ENCODE results near the gene ZNRF1. TPM values are rescaled to one million over a fixed set of nuclear protein-coding genes. Genes with fewer than 3 reads are reported as not detected.

ZNRF1 gene
- total and polyA plus RNA-seq, 10 of the 15 experiments (the other 5 are each of a cell fraction or from before 2014, with no cell fraction given) = 5.8 to 25.9 (median 14.3) TPM

GRCh38 chr16:75111514-75111940 lies 112.7 kb downstream of the ZNRF1 start:
- CTCF ChIA-PET = interaction anchor here (0.6 to 6.7 kb wide), 54 partner anchors 10 to 1355 kb away, joined by 3 to 90 read pairs (median 4); partner anchors contain the start of genes MLKL, WDR59 and ZNRF1
- Histone ChIP-seq H3K9ac (ENCODE audit: control insufficient read depth, insufficient read depth, low read length) (no peak overlapping the region), H4K20me1 (ENCODE audit: control insufficient read depth, insufficient read depth) (no peaks in the 10 kb centered on the region), H2AFZ (ENCODE audit: control insufficient read depth, low read depth, low read length) (no peak overlapping the region; the same call in 1 of the 2 replicates), H3K36me3 (ENCODE audit: control insufficient read depth in 2 of 2, insufficient read depth in 2 of 2, low read length in 1 of 2) (no peaks in the 10 kb centered on the region; a peak in 1 of 4 replicates), H3K4me3 (no peak overlapping the region), H3K4me1 (ENCODE audit: control insufficient read depth, insufficient read depth, low read length) (peaks cover 36% of the 10 kb centered on the region), H3K4me2 (ENCODE audit: control insufficient read depth, insufficient read depth) (peak overlapping the region; percentile 58; the same call in 1 of the 2 replicates), H3K79me2 (ENCODE audit: control insufficient read depth, insufficient read depth, low read length) (no peaks in the 10 kb centered on the region), H3K27me3 (replicated peaks in 1 of 2; ENCODE audit: control insufficient read depth in 2 of 2, insufficient read depth in 2 of 2, low read length in 1 of 2) (no peaks in the 10 kb centered on the region), H3K27ac (ENCODE audit: control insufficient read depth, insufficient read depth) (no peak overlapping the region), H3K9me3 (replicated peaks; ENCODE audit: control insufficient read depth, insufficient read depth, low read length) (no peaks in the 10 kb centered on the region)
- SMC1A ChIA-PET (ENCODE audit: uncharacterized antibody, unreplicated experiment) = interaction anchor here (0.8 to 6.7 kb wide), 24 partner anchors 8 to 401 kb away, joined by 3 to 69 read pairs (median 4); partner anchors contain the start of gene ZNRF1
- no peak for FAIRE-seq
- 34% methylated on average over 7 of the region's 7 CpGs for WGBS (ENCODE audit: insufficient coverage, insufficient replicate concordance, low lambda C conversion rate, missing lambda C conversion rate)
- TF ChIP-seq NR2F1 (conservative IDR thresholded peaks at IDR 0.05) (0 out of 2 replicates have a peak, but pooled peaks have one; percentile 2), GATAD2B (conservative IDR thresholded peaks at IDR 0.05; ENCODE audit: low read depth) (0 out of 2 replicates have a peak, but pooled peaks have one; percentile 12), GABPA (IDR thresholded peaks at IDR 0.05; ENCODE audit: low read depth) (no peak), MTA3 (IDR thresholded peaks at IDR 0.05; ENCODE audit: borderline replicate concordance, low read length) (peak; percentile 61; the same call in 1 of the 2 replicates)
- BruUV-seq (replicated peaks) = no TSS peak
- DNase-seq (ENCODE audit: low read depth, low spot score) = no peak
- RAD21 ChIA-PET (ENCODE audit: unreplicated experiment) = interaction anchor here (0.7 to 4.9 kb wide), 25 partner anchors 9 to 299 kb away, joined by 3 to 92 read pairs (median 5); partner anchors contain the start of genes WDR59 and ZNRF1
- ATAC-seq = peak; percentile 14
- POLR2A ChIA-PET = interaction anchor here (0.8 to 1.8 kb wide), 6 partner anchors 99 to 248 kb away, joined by 3 to 13 read pairs (median 4); partner anchors contain the start of gene ZNRF1
- in situ Hi-C loops (cut with MboI) = no loop called here
- intact Hi-C loops (cut with micrococcal nuclease; ENCODE audit: unreplicated experiment) = loop anchor here (1.0 to 5.0 kb wide), 6 partner anchors 34 to 403 kb away; no protein-coding TSS in a partner anchor

Measured in GM12878 (cell line).